ENCODE measurements around the gene SLC19A1.

GRCh38 chr21:45488931-45489721 lies 53.1 kb downstream of the SLC19A1 start:
- TF ChIP-seq CTCF (IDR thresholded peaks at IDR 0.05; ENCODE audit: low read length) (no peak), EZH2 (optimal IDR thresholded peaks at IDR 0.05; ENCODE audit: low read depth, low read length) (no peak), EZH2phosphoT487 (IDR thresholded peaks at IDR 0.05; ENCODE audit: low read length) (no peak)

Measured in MM.1S (cell line).